GM21737 (cell line): ENCODE results near the gene PPIP5K1.
"Not testable (repeated sequence)": the region's sequence is repeated elsewhere in the genome, so short reads cannot be mapped to it uniquely, and the experiment has no call there.

ENCODE experiments used
- ATAC-seq: cut with Tn5 transposase; IDR thresholded peaks from one replicate; pipeline ENCODE4 v1.9.1; 2021; ENCODE audit warnings: mild to moderate bottlenecking, moderate library complexity; ENCODE audit not compliant: unreplicated experiment

PPIP5K1 gene

GRCh38 chr15:43589778-43590466 is at the start of gene PPIP5K1:
PPIP5K1 (minus strand) TSS chr15:43590208; CDS start chr15:43584504, 5,704 bp downstream.
- peak; percentile 98 for ATAC-seq

DNA sequence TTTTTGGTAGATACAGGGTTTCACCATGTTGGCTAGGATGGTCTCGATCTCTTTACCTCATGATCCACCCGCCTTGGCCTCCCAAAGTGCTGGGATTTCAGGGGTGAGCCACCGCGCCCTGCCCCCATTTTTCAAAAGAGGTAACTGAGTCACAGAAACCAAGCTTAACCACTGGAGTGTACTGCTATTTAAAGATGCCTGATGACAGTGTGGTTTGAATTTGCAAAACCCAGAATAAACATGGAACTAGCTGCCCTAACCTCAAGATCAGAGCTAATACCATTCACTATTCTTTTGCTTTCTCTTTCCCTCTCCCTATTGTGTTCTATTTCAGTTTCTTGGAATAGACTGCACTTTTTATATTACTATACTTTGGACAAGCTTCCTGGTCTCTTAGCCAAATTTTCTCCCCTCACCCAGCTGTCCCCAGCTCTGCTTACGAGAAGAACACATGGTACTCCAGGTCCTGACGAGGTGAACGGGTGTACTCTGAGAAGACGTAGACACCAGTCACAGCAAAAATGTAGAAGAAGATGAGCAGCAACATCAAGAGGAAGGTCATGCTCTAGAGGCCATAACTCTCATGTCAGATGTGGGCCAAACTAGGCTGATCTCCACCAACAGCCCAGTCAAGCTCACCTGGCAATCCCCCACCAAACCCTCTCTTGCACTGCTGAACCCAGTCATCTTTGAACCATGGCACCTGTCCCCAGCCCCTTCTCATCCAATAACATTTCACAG is 48.6 kb upstream of the PPIP5K1 start:
- not testable (repeated sequence) for ATAC-seq

- ATAC-seq = not testable (repeated sequence)
Measured at GRCh38 chr15:43626937-43627336, 36.9 kb upstream of the PPIP5K1 start.

GRCh38 chr15:43625106-43625505 is 35.1 kb upstream of the PPIP5K1 start:
- ATAC-seq = no peak

DNA sequence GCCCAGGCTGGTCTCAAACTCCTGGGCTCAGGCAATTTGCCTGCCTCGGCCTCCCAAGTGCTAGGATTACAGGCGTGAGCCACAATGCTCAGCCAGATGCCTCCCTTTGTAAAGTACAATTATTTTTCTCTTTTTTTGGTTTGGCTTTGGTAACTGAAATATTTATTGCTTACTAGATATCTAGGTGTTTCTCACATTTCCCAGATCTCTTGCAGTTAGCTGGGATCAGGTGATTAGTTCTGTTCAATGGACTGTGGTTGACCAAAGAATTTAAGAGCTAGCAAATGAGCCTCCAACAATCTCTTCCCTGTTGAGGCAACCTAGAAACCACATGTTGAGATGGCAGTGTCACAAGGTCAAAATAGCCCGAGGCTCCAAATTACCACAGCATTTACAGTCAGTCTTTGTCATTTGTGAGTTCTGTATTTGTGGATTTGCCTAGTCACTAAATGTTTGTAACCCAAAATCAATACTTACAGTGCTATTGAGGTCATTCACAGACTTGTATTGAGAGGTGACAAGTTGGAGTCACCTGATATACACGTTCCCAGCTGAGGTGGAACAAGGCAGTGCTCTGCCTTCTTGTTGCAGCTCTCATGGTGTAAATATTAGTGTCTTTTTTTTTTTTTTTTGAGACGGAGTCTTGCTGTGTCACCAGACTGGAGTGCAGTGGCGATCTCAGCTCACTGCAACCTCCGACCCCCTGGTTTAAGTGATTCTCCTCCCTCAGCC is 32.2 kb upstream of the PPIP5K1 start:
- not testable (repeated sequence) for ATAC-seq

DNA sequence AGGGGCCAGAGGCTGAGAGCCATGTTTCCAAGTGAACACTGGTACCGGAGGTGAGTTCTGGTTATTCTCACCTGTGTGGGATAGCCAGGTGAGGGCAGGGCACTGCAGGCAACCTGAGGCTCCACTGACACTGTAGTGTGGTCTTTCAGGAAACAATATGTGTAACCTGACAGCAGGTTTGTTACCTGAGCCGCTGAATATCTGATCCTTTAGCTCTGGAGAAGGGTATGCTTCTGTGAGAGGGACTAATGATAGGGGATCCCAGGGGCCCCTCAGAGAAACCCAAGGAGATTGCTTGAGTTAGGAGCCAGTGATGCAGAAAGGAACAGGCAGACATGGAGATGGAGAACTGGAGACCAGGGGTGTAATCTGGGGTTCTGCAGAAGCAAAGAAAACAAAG is 28.7 kb upstream of the PPIP5K1 start, which contains the start of gene STRC:
Gene STRC (minus strand): TSS at position 101 of the 400 bp plus-strand sequence. CDS start 78 bp downstream, at position 23.
- not testable (repeated sequence) for ATAC-seq

- not testable (repeated sequence) for ATAC-seq
Measured at GRCh38 chr15:43617750-43618149, 27.7 kb upstream of the PPIP5K1 start.

DNA sequence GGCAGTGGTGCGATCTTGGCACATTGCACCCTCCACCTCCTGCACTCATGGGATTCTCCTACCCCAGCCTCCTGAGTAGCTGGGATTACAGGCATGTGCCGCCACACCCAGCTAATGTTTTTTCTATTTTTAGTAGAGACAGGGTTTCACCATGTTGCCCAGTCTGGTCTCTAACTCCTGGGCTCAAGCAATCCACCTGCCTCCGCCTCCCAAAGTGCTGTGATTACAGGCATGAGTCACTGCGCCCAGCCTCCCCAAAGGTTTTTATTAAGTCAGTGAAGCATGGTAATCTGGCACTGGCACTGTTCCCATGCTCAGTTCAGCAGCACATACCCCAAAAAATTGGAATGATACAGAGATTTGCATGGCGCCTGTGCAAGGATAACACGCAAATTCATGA is 12.2 kb upstream of the PPIP5K1 start:
- not testable (repeated sequence) for ATAC-seq

GRCh38 chr15:43600200-43600599 is 10.2 kb upstream of the PPIP5K1 start:
- not testable (repeated sequence) for ATAC-seq

GRCh38 chr15:43599131-43599530 is 9.1 kb upstream of the PPIP5K1 start:
- not testable (repeated sequence) for ATAC-seq

GRCh38 chr15:43593328-43594190 is 3.6 kb upstream of the PPIP5K1 start, which contains the start of gene CKMT1B:
CKMT1B (plus strand) TSS chr15:43594027; CDS start chr15:43594219, 192 bp downstream.
- not testable (repeated sequence) for ATAC-seq

DNA sequence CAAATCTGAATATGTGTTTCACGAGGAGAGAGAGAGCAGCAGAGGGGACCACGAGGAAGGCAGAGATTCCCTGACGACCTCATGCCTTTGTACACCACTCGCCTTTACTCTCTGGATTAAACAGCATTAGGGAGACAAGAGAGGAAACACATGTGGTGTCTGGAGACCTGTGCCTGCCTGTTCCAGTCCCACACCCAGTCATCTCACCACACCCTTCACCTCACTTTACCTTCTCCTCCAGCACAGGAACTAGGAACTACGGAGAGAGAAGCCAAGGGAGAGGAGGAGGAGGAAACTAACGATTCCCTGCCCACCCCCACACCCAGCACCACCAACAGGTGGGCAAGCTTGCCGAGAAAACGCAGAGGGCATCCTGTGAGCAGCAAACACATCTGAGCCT is 2.8 kb upstream of the PPIP5K1 start:
- not testable (repeated sequence) for ATAC-seq

DNA sequence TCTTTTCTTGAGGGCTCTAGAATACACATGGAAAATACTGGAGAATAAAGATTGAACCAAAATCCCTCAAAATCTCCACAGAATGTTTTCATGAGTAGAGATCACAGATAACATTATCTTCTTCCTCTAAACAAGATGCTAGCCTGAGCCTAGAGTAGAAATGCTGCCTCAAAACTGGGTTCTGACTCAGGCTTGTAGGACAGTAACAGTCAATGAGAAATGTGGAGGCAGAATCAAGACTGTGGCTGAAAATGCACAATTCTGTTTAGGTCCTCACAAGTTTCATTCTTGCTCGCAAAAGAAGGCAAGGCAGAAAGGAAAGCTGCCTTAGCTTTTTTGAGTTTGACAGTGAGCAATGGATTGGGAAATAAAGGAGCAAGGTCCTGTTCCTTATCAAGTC is 15.4 kb downstream of the PPIP5K1 start:
- not testable (repeated sequence) for ATAC-seq

GRCh38 chr15:43566615-43567014 is 23.4 kb downstream of the PPIP5K1 start:
- not testable (repeated sequence) for ATAC-seq

- not testable (repeated sequence) for ATAC-seq
Measured at GRCh38 chr15:43563793-43564192, 26.2 kb downstream of the PPIP5K1 start.

DNA sequence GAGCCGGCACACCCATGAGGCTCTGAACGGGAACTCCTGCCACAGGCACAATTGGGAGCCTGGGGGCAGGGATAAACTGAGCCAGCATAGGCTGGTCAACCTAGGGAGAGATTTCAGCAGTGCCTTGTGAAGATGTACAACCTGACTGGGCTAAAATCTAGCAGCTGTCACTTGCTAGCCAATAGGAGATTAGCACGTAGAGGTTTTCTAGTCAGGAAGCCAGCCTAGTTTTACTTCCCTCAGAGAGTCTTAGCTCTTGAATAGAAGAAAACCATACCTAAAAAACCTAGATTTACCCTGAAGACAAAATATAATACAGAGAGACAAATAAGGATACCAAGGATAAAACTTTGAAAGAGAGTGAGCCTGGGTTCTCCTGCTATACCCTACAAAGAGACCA is 27.3 kb downstream of the PPIP5K1 start:
- ATAC-seq = not testable (repeated sequence)

GRCh38 chr15:43552986-43553385 is 37.0 kb downstream of the PPIP5K1 start:
- no peak for ATAC-seq

DNA sequence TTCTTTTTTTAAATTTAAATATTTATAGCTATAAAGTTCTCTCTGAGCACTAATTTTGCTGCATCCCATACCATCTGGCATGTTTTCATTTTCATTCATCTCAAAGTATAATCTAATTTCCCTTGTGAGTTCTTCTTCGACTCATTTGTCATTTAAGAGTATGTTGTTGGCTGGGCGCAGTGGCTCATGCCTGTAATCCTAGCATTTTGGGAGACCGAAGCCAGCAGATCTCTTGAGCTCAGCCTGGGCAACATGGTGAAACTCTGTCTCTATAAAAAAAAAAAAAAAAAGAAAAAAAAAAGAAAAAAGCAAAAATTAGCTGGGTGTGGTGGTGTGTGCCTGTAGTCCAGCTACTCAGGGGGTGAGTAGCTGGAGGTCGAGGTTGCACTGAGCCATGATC is 37.8 kb downstream of the PPIP5K1 start:
- ATAC-seq = no peak

DNA sequence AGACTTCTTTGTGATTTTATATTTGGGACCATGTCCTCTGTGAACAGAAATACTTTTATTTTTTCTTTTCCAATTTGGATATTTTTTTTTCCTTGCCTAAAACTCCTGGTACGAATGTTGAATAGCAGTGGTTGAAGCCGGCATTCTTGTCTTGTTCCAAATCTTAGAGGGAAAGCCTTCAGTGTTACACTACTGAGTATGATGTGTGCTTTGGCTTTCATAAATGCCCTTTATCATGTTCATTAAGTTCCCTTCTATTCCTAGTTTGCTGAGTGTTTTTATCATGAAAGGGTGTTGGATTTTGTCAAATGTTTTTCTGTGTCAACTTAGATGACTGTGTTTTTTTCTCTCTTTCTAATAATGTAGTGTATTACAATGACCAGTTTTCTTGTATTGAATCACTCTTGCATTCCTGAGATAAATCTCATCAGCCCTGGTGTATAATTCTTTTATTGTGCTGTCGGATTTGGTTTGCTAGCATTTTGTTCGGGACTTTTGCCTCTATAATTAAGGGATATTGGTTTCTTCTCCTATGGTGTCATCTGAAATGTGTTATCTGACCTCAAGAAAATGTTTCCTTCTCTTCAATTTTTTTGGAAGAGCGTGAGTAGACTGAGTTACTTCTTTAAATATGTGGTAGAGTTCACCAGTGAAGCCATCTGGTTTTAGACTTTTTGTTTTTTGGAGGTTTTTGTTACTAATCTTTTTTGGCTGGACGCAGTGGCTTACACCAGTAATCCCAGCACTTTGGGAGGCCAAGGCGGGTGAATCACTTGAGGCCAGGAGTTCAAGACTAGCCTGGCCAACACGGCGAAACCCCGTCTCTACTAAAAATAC is 39.3 kb downstream of the PPIP5K1 start:
- no peak for ATAC-seq
